CD1c-positive myeloid dendritic cell (primary cell): ENCODE results near the gene SLC45A2.

Source experiments
- DNase-seq: peaks from one replicate; pipeline ENCODE4 v3.0.0-alpha.2; 2016; ENCODE audit errors: extremely low spot score

Gene SLC45A2

GRCh38 chr5:34007621-34008600, 23.4 kb upstream of the SLC45A2 start, which contains the start of gene AMACR:
Gene AMACR (minus strand): TSS chr5:34008050. CDS start chr5:34008019, 31 bp downstream.
- peak; percentile 95 for DNase-seq

GRCh38 chr5:34007201-34007620, 22.7 kb upstream of the SLC45A2 start:
- DNase-seq, result no peak

- DNase-seq, result no peak
These were observed 21.2 kb upstream of the SLC45A2 start for GRCh38 chr5:34005681-34006080.

- DNase-seq, result no peak
These were observed 20.7 kb upstream of the SLC45A2 start for GRCh38 chr5:34005211-34005610.

- no peak for DNase-seq
These were observed 19.4 kb upstream of the SLC45A2 start for GRCh38 chr5:34003941-34004340.

GRCh38 chr5:34002629-34003328, 18.3 kb upstream of the SLC45A2 start:
- DNase-seq, result no peak

- DNase-seq, result no peak
These were observed 16.8 kb upstream of the SLC45A2 start for GRCh38 chr5:34001241-34001841.

GRCh38 chr5:33999978-34000377, 15.5 kb upstream of the SLC45A2 start:
- DNase-seq, result no peak

GRCh38 chr5:33997331-33997983, 13.0 kb upstream of the SLC45A2 start:
- DNase-seq, result peak; percentile 51

- no peak for DNase-seq
These were observed 11.4 kb upstream of the SLC45A2 start for GRCh38 chr5:33995865-33996264.

GRCh38 chr5:33994845-33995244, 10.4 kb upstream of the SLC45A2 start:
- no peak for DNase-seq

- no peak for DNase-seq
These were observed 8.4 kb upstream of the SLC45A2 start for GRCh38 chr5:33992864-33993263.

GRCh38 chr5:33985447-33985846, 954 bp upstream of the SLC45A2 start:
- DNase-seq, result no peak

GRCh38 chr5:33984178-33984577, 315 bp downstream of the SLC45A2 start:
- no peak for DNase-seq

GRCh38 chr5:33981408-33982162, 2.9 kb downstream of the SLC45A2 start:
- no peak for DNase-seq

GRCh38 chr5:33980030-33980429, 4.5 kb downstream of the SLC45A2 start:
- no peak for DNase-seq

GRCh38 chr5:33978306-33978705, 6.2 kb downstream of the SLC45A2 start:
- no peak for DNase-seq

GRCh38 chr5:33976307-33976706, 8.2 kb downstream of the SLC45A2 start:
- no peak for DNase-seq

- DNase-seq, result no peak
These were observed 8.6 kb downstream of the SLC45A2 start for GRCh38 chr5:33975852-33976251.

GRCh38 chr5:33973271-33973670, 11.2 kb downstream of the SLC45A2 start:
- no peak for DNase-seq
